WTC11 (cell line): ENCODE measurements around the gene C16orf95.

Experiments used
- MAX ChIP-seq: sonication (generic); formaldehyde crosslinking; IDR thresholded peaks from 2 replicates; pipeline ENCODE4 v1.8.0; 2022; ENCODE audit warnings: mild to moderate bottlenecking, missing genetic modification reagents
- MXD4 ChIP-seq: fragments of 250-450 bp; sonication (Bioruptor Pico); IDR thresholded peaks from 2 replicates; pipeline ENCODE4 v1.8.0; 2021; ENCODE audit warnings: mild to moderate bottlenecking, moderate library complexity, borderline replicate concordance
- NFE2L1 ChIP-seq: sonication (generic); formaldehyde crosslinking; IDR thresholded peaks from 2 replicates; pipeline ENCODE4 v1.8.1; 2023; ENCODE audit warnings: missing genetic modification reagents
- NFYB ChIP-seq: sonication (generic); formaldehyde crosslinking; conservative IDR thresholded peaks from 2 replicates; pipeline ENCODE4 v1.8.0; 2022; ENCODE audit warnings: low read depth, missing genetic modification reagents
- TEAD1 ChIP-seq: sonication (generic); formaldehyde crosslinking; IDR thresholded peaks from 2 replicates; pipeline ENCODE4 v1.8.0; 2022; ENCODE audit warnings: mild to moderate bottlenecking, missing genetic modification reagents
- TF ChIP-seq, protein P1 (sequence below): fragments of 200-600 bp; IDR thresholded peaks from 2 replicates; pipeline ENCODE4 v1.8.0; 2022; ENCODE audit warnings: antibody characterized with exemption

DNA sequence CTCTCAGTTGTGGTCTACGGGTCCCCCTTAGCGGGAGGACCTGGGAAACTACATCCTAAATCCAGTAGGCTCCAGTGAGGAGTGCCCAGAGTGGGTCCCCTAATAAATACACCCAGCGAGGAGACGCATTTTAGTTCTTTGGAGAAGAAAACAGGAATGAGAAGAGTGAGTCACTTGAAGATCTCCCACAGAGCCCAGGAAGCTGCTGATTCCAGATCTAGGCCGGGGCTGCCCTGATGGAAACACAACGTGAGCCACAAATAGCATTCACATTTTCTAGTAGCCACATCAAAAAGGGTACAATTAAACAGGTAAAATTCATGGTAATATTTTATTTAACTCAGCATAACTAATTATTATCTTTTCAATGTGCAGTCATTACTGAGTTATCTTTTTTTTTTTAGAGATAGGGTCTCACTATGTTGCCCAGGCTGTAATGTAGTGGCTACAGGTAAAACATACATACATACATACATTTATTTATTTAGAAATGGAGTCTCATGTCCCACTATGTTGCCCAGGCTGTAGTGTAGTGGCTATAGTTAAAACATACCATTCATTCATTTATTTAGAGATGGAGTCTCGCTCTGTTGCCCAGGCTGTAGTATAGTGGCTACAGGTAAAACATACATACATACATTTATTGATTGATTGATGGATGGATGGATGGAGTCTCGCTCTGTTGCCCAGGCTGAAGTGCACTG, 44.9 kb upstream of the C16orf95 start:
- TF ChIP-seq MXD4 (CRISPR knock-in tag) (no peak), MAX (CRISPR knock-in tag) (no peak), NFYB (CRISPR knock-in tag) (no peak), TEAD1 (CRISPR knock-in tag) (no peak), NFE2L1 (CRISPR knock-in tag) (no peak)
- TF ChIP-seq, protein P1, sequence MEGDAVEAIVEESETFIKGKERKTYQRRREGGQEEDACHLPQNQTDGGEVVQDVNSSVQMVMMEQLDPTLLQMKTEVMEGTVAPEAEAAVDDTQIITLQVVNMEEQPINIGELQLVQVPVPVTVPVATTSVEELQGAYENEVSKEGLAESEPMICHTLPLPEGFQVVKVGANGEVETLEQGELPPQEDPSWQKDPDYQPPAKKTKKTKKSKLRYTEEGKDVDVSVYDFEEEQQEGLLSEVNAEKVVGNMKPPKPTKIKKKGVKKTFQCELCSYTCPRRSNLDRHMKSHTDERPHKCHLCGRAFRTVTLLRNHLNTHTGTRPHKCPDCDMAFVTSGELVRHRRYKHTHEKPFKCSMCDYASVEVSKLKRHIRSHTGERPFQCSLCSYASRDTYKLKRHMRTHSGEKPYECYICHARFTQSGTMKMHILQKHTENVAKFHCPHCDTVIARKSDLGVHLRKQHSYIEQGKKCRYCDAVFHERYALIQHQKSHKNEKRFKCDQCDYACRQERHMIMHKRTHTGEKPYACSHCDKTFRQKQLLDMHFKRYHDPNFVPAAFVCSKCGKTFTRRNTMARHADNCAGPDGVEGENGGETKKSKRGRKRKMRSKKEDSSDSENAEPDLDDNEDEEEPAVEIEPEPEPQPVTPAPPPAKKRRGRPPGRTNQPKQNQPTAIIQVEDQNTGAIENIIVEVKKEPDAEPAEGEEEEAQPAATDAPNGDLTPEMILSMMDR, result no peak
